ENCODE data around the gene ATG3.
"Not testable (repeated sequence)": the region's sequence is repeated elsewhere in the genome, so short reads cannot be mapped to it uniquely, and the experiment has no call there.

The ATG3 gene

GRCh38 chr3:112530573-112530972 is 31.2 kb downstream of the ATG3 start:
- H4K20me1 ChIP-seq: no peaks in the 10 kb centered on the region
- H3K27me3 ChIP-seq: no peaks in the 10 kb centered on the region
- H3K4me3 ChIP-seq: no peak overlapping the region
- no peak overlapping the region for H3K27ac ChIP-seq
- TF ChIP-seq Cebpa-rat (IDR thresholded peaks at IDR 0.05): no peak
- no peaks in the 10 kb centered on the region for H3K4me1 ChIP-seq
- peaks cover 59% of the 10 kb centered on the region for H3K36me3 ChIP-seq
- no peaks in the 10 kb centered on the region for H3K9me3 ChIP-seq
- no peak overlapping the region for H3K4me2 ChIP-seq
- no peak overlapping the region for H3K9ac ChIP-seq

GRCh38 chr3:112524127-112524526 is 37.6 kb downstream of the ATG3 start:
- not testable (repeated sequence) for H3K4me3 ChIP-seq, H4K20me1 ChIP-seq, H3K27ac ChIP-seq, H3K4me1 ChIP-seq, H3K9me3 ChIP-seq, H3K9ac ChIP-seq, H3K27me3 ChIP-seq, H3K4me2 ChIP-seq
- peaks cover 29% of the 10 kb centered on the region for H3K36me3 ChIP-seq

- no peak for TF ChIP-seq Cebpa-rat (IDR thresholded peaks at IDR 0.05)
- no peak overlapping the region for H3K9ac ChIP-seq
- H3K4me3 ChIP-seq: no peak overlapping the region
- H3K4me2 ChIP-seq: no peak overlapping the region
- H3K36me3 ChIP-seq: no peaks in the 10 kb centered on the region
- no peak overlapping the region for H3K27ac ChIP-seq
- H3K27me3 ChIP-seq: no peaks in the 10 kb centered on the region
- no peaks in the 10 kb centered on the region for H4K20me1 ChIP-seq
- H3K9me3 ChIP-seq: no peaks in the 10 kb centered on the region
- no peaks in the 10 kb centered on the region for H3K4me1 ChIP-seq
Observed at GRCh38 chr3:112519424-112520001, 42.2 kb downstream of the ATG3 start.

- H3K4me2 ChIP-seq: not testable (repeated sequence)
- H3K27ac ChIP-seq: peak overlapping the region; percentile 22; the same call in 1 of the 2 replicates
Observed at GRCh38 chr3:112518970-112519369, 42.8 kb downstream of the ATG3 start.

GRCh38 chr3:112514527-112515128 is 47.1 kb downstream of the ATG3 start:
- no peak overlapping the region for H3K4me3 ChIP-seq
- no peak for TF ChIP-seq Cebpa-rat (IDR thresholded peaks at IDR 0.05)
- peaks cover 32% of the 10 kb centered on the region for H3K9me3 ChIP-seq
- H3K27me3 ChIP-seq: no peaks in the 10 kb centered on the region
- H3K27ac ChIP-seq: no peak overlapping the region
- no peaks in the 10 kb centered on the region for H3K4me1 ChIP-seq
- no peaks in the 10 kb centered on the region for H3K36me3 ChIP-seq
- H4K20me1 ChIP-seq: no peaks in the 10 kb centered on the region
- no peak overlapping the region for H3K4me2 ChIP-seq
- no peak overlapping the region for H3K9ac ChIP-seq

More at GRCh38 chr3:112518970-112519369, 42.8 kb downstream of the ATG3 start:
- H3K4me1 ChIP-seq, H3K9me3 ChIP-seq, H3K27me3 ChIP-seq, H3K36me3 ChIP-seq, H3K4me3 ChIP-seq, H3K9ac ChIP-seq, H4K20me1 ChIP-seq: not testable (repeated sequence)

- Histone ChIP-seq H4K20me1 (no peaks in the 10 kb centered on the region), H3K4me2 (no peak overlapping the region), H3K4me3 (no peak overlapping the region), H3K9ac (no peak overlapping the region), H3K9me3 (peaks cover 32% of the 10 kb centered on the region), H3K4me1 (no peaks in the 10 kb centered on the region), H3K27me3 (no peaks in the 10 kb centered on the region), H3K36me3 (no peaks in the 10 kb centered on the region), H3K27ac (no peak overlapping the region)
- TF ChIP-seq Cebpa-rat (IDR thresholded peaks at IDR 0.05): no peak
Observed at GRCh38 chr3:112512320-112512719, 49.4 kb downstream of the ATG3 start.

GRCh38 chr3:112508860-112509259 is 52.9 kb downstream of the ATG3 start:
- Histone ChIP-seq H3K4me1 (peaks cover 6% of the 10 kb centered on the region; the same call in 1 of the 2 replicates), H4K20me1 (no peaks in the 10 kb centered on the region), H3K4me3 (no peak overlapping the region), H3K36me3 (no peaks in the 10 kb centered on the region), H3K9ac (no peak overlapping the region), H3K9me3 (peaks cover 31% of the 10 kb centered on the region), H3K27ac (no peak overlapping the region), H3K27me3 (no peaks in the 10 kb centered on the region), H3K4me2 (no peak overlapping the region)
- no peak for TF ChIP-seq Cebpa-rat (IDR thresholded peaks at IDR 0.05)

GRCh38 chr3:112508261-112508660 is 53.5 kb downstream of the ATG3 start:
- no peaks in the 10 kb centered on the region for H4K20me1 ChIP-seq
- H3K9ac ChIP-seq: no peak overlapping the region
- H3K9me3 ChIP-seq: peaks cover 26% of the 10 kb centered on the region
- no peak overlapping the region for H3K4me2 ChIP-seq
- no peaks in the 10 kb centered on the region for H3K27me3 ChIP-seq
- TF ChIP-seq Cebpa-rat (IDR thresholded peaks at IDR 0.05): no peak
- H3K27ac ChIP-seq: no peak overlapping the region
- no peaks in the 10 kb centered on the region for H3K36me3 ChIP-seq
- H3K4me3 ChIP-seq: no peak overlapping the region
- H3K4me1 ChIP-seq: peaks cover 6% of the 10 kb centered on the region; the same call in 1 of the 2 replicates

GRCh38 chr3:112505907-112506306 is 55.9 kb downstream of the ATG3 start:
- H3K27me3 ChIP-seq: no peaks in the 10 kb centered on the region
- H3K4me2 ChIP-seq: no peak overlapping the region
- H3K27ac ChIP-seq: no peak overlapping the region
- no peaks in the 10 kb centered on the region for H3K36me3 ChIP-seq
- TF ChIP-seq Cebpa-rat (IDR thresholded peaks at IDR 0.05): no peak
- peaks cover 7% of the 10 kb centered on the region; the same call in 1 of the 2 replicates for H3K9me3 ChIP-seq
- H4K20me1 ChIP-seq: no peaks in the 10 kb centered on the region
- H3K9ac ChIP-seq: no peak overlapping the region
- H3K4me1 ChIP-seq: peaks cover 6% of the 10 kb centered on the region; the same call in 1 of the 2 replicates
- H3K4me3 ChIP-seq: no peak overlapping the region

GRCh38 chr3:112504123-112504522 is 57.6 kb downstream of the ATG3 start:
- Histone ChIP-seq H3K27ac (no peak overlapping the region), H4K20me1 (no peaks in the 10 kb centered on the region), H3K9me3 (no peaks in the 10 kb centered on the region), H3K4me1 (peaks cover 14% of the 10 kb centered on the region), H3K27me3 (no peaks in the 10 kb centered on the region), H3K36me3 (no peaks in the 10 kb centered on the region), H3K4me2 (no peak overlapping the region), H3K9ac (no peak overlapping the region), H3K4me3 (no peak overlapping the region)
- TF ChIP-seq Cebpa-rat (IDR thresholded peaks at IDR 0.05): no peak
